ENCODE data around the gene WIPI1.

The WIPI1 gene

GRCh38 chr17:68375566-68375965 lies 81.7 kb downstream of the WIPI1 start:
- TF ChIP-seq EZH2 (IDR thresholded peaks at IDR 0.05; ENCODE audit: borderline replicate concordance, low read length) (no peak), CTCF (IDR thresholded peaks at IDR 0.05; ENCODE audit: low read length) (no peak)
- H3K9me2 ChIP-seq (ENCODE audit: low read depth, low read length): no peaks in the 10 kb centered on the region
- no peaks in the 10 kb centered on the region for H3K4me1 ChIP-seq (ENCODE audit: insufficient read depth, low read length, severe bottlenecking)
- no peak overlapping the region for H2AFZ ChIP-seq (ENCODE audit: low read length)
- no peak overlapping the region for H3K4me3 ChIP-seq (ENCODE audit: low read depth, low read length, poor library complexity, severe bottlenecking)
- no peaks in the 10 kb centered on the region for H3K79me2 ChIP-seq (ENCODE audit: insufficient read depth, low read length)
- H3F3A ChIP-seq (ENCODE audit: insufficient read depth, low read length): no peaks in the 10 kb centered on the region
- no peak overlapping the region for H3K4me2 ChIP-seq (ENCODE audit: low read length)
- no peaks in the 10 kb centered on the region for H3K9me3 ChIP-seq (ENCODE audit: low read length)
- H3K27ac ChIP-seq (ENCODE audit: low read depth, low read length, poor library complexity, severe bottlenecking): no peak overlapping the region
- H4K20me1 ChIP-seq (ENCODE audit: insufficient read depth, low read length): no peaks in the 10 kb centered on the region
- no peak overlapping the region for H3K9ac ChIP-seq (ENCODE audit: low read length)
- no peaks in the 10 kb centered on the region for H3K27me3 ChIP-seq (ENCODE audit: insufficient read depth, low read length)
- H3K36me3 ChIP-seq (ENCODE audit: insufficient read depth, low read length): no peaks in the 10 kb centered on the region
